Hematopoietic multipotent progenitor cell treated with erythropoietin and hydrocortisone succinate and interleukin-3 and kit ligand, for 15 days (in vitro differentiated cells): ENCODE measurements around the gene NLRP11.

Source experiments
- DNase-seq: peaks from one replicate; pipeline ENCODE4 v3.0.0-alpha.2; 2015; ENCODE audit warnings: low spot score

Gene NLRP11

GRCh38 chr19:55831846-55832245, at the start of gene NLRP11:
NLRP11 (minus strand) TSS chr19:55831999; CDS start chr19:55818174, 13,825 bp downstream.
- DNase-seq = no peak

GRCh38 chr19:55877211-55877610, 45.4 kb upstream of the NLRP11 start:
- DNase-seq = no peak

DNA sequence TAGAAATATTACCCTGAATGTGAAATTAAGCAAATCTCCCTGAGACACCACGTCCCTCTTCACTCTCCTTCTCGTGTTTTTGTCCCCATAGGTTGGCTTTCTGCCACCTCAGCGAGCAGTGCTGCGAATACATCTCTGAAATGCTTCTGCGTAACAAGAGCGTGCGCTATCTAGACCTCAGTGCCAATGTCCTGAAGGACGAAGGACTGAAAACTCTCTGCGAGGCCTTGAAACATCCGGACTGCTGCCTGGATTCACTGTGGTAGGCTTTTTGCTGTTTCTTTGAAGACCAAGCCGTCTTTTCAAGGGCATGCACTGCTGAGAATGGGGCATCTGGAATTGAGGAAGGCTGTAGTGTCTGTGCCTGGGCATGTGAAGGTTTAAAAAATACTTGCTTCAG, 38.9 kb upstream of the NLRP11 start:
- no peak for DNase-seq

- DNase-seq = no peak
These were observed 35.3 kb upstream of the NLRP11 start for GRCh38 chr19:55867101-55867500.

- no peak for DNase-seq
These were observed 34.7 kb upstream of the NLRP11 start for GRCh38 chr19:55866521-55866920.

GRCh38 chr19:55858969-55859368, 27.2 kb upstream of the NLRP11 start:
- no peak for DNase-seq

GRCh38 chr19:55858401-55858800, 26.6 kb upstream of the NLRP11 start:
- no peak for DNase-seq

- DNase-seq = no peak
These were observed 26.2 kb upstream of the NLRP11 start for GRCh38 chr19:55857974-55858373.

DNA sequence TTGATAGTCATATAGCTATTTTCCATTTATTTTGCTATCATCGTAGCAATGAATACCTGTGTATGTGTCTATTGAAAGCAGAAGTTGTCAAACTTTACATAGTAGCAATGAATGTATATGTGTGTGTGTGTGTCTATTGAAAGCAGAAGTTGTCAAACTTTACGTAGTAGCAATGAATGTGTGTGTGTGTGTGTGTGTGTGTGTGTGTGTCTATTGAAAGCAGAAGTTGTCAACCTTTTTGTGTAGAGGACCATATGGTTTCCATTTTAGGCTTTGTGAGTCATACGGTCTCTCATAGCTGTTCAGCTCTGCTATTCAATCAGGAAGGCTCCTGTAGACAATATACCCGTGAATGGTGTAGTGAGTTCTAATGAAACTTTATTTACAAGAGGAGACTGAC, 25.4 kb upstream of the NLRP11 start:
- no peak for DNase-seq

- DNase-seq = no peak
These were observed 23.4 kb upstream of the NLRP11 start for GRCh38 chr19:55855160-55855559.

DNA sequence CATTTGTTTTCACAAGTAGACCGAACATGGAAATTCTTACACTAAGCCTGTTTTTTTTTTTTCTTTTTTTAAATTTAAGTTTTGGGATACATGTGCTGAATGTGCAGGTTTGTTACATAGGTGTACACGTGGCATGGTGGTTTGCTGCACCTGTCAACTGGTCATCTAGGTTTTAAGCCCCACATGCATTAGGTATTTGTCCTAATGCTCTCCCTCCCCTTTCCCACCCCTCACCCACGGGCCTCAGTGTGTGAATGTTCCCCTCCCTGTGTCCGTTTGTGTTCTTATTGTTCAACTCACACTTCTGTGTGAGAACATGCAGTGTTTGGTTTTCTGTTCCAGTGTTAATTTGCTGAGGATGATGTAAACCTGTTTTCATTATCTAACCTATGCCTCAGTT, 7.1 kb upstream of the NLRP11 start:
- no peak for DNase-seq

DNA sequence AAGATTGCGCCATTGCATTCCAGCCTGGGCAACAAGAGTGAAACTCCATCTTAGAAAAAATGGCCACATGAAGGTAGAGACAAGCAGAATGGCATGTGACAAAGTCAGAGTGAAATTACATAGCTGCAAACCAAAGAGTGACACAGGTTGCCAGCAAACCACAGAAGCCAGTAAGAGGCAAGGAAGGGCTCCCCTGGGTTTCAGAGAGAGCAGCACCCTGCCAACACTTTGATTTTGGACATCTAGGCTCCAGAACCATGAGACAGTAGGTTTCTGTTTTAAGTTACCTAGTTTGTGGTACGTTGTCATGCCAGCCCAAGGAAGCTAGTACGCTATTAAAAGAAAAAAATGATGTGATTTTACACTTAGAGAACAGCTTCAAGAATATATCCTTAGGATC, 6.5 kb upstream of the NLRP11 start:
- no peak for DNase-seq

GRCh38 chr19:55836340-55836739, 4.5 kb upstream of the NLRP11 start, which contains the start of gene NLRP4:
NLRP4 (plus strand) TSS chr19:55836540; CDS start chr19:55852081, 15,541 bp downstream.
- DNase-seq = no peak

DNA sequence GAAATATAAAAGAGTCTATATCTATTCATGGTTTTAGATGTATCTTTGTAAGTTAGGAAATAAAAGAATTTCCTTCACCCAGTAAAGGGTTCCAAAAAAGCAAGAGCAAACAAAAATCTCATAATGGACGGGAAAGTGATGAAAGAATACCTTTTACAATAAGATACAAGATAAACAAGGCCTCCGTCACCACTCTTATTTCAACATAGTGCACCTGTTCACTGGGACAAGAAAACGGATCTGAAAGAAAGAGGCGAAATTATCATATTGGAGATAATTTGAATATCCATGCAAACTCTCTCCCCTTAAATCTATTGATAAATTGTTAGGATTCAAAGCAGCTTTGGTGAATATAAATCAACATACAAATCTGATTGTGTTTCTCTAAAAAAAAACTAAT, 877 bp upstream of the NLRP11 start:
- DNase-seq = no peak

- no peak for DNase-seq
These were observed 1.1 kb downstream of the NLRP11 start for GRCh38 chr19:55830656-55831055.

DNA sequence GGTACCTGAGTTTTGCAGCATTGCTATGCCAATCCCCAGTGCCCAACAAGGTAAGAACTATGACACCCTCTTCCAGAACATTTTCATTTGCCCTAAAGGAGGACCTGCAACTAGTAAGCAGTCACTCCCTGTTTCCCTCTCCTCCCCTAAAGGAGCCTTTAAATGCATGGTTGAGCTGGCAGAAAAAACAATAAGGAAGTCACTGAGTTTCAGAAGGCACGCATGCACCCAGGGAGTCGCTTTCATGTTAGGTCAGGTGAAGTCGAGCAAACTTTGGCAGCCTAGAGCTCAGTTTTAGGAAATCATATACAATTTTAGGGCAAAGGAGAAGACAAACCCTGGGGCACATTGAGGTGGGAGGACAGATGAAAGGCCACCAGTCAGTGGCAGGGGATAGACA, 11.8 kb downstream of the NLRP11 start:
- no peak for DNase-seq

DNA sequence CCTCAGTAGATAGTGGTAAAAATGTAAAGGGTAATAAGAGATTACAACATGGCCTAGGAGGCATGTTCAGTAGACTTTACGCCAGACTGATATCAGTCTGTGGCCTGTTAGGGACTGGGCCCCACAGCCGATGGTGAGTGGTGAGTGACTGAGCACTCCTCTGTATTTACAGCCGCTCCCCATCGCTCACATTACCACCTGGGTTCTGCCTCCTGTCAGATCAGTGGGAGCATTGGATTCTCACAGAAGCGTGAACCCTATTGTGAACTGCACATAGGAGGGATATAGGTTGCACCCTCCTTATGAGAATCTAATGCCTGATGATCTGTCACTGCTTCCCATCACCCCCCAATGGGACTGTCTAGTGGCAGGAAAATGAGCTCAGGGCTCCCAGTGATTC, 17.9 kb downstream of the NLRP11 start:
- DNase-seq = no peak

DNA sequence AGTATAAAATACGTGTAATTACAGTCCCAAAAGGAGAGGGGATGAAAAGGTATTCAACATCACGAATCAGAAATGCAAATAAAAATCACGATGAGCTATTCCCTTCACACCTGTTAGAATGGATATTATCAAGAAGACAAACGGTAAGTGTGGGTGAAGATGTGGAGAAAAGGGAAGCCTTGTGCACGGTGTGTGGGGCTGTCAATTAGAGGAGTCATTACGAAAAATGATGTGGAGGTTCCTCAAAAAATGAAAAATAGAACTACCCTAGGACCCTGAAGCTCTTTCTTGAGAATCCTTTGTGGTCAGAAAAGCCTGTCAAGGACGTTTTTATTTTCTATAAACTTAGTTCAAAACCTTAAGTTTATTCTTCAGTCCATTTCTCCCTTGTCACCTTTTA, 19.4 kb downstream of the NLRP11 start:
- DNase-seq = no peak

- no peak for DNase-seq
These were observed 20.5 kb downstream of the NLRP11 start for GRCh38 chr19:55811340-55811739.

- peak; percentile 16 for DNase-seq
These were observed 22.3 kb downstream of the NLRP11 start for GRCh38 chr19:55809381-55810058.

- no peak for DNase-seq
These were observed 29.5 kb downstream of the NLRP11 start for GRCh38 chr19:55802281-55802680.

DNA sequence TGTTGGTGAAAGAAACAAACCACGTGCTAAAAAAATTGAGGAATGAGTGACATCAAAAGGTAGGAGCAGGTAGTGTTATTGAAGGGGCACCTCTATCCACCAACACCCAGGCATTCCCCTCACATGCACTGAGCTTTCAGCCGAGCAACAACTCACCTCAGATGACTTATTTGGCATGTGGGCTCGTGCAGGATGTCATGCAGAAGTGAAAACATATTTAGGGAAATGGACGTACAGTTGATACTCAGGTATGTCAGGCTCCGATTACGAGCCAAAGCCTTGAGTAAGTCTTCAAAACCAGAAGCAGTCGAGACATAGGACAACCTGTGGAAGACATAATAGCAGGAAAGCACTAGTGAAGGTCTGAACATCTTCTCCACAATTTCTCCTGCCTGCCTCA, 30.4 kb downstream of the NLRP11 start:
- DNase-seq = no peak

DNA sequence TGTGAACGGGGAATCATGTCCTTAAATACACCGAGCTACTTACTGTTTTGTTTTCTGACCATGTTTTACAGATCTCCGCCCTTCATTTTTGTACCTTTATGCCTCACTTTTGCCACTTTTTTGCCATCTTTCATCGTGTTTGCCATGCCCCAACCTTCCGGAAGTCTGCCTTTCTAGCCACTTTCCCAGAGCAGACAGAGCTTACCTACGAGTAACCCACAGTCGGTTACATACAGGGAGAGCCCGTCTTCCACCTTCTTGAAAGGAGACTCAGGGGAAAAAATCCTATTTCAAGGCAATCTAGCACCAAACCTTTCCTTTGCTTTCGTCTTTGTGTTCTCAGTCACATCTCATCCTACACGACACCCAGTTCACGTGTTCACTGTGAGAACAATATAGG, 36.8 kb downstream of the NLRP11 start:
- no peak for DNase-seq

- DNase-seq = no peak
These were observed 50.7 kb downstream of the NLRP11 start for GRCh38 chr19:55781112-55781511.
